ENCODE results near the gene VSIG10.

Gene VSIG10

GRCh38 chr12:118122264-118122663 is 18.5 kb upstream of the VSIG10 start:
- no peak overlapping the region for H3K27ac ChIP-seq

GRCh38 chr12:118120579-118121363 is 17.0 kb upstream of the VSIG10 start:
- Histone ChIP-seq H3K36me3 (ENCODE audit: insufficient read depth) (no peaks in the 10 kb centered on the region), H3K4me2 (peak overlapping the region; percentile 23; the same call in 1 of the 2 replicates), H3K4me1 (ENCODE audit: low read depth, poor library complexity, severe bottlenecking) (peaks cover 13% of the 10 kb centered on the region), H4K20me1 (ENCODE audit: insufficient read depth) (no peaks in the 10 kb centered on the region), H3K27ac (peak overlapping the region; percentile 51; the same call in 1 of the 2 replicates), H3K9ac (no peak overlapping the region; the same call in 1 of the 2 replicates), H2AFZ (ENCODE audit: low read depth) (peak overlapping the region; percentile 36; the same call in 1 of the 2 replicates), H3K79me2 (ENCODE audit: insufficient read depth, low read depth) (no peaks in the 10 kb centered on the region), H3K4me3 (IDR thresholded peaks at IDR 0.05; ENCODE audit: insufficient read depth, low read depth, low read length) (no peak overlapping the region), H3K27me3 (ENCODE audit: insufficient read depth, low read depth) (no peaks in the 10 kb centered on the region)
- TF ChIP-seq CTCF (conservative IDR thresholded peaks at IDR 0.05; ENCODE audit: low read depth, low read length): peak; percentile 42; the same call in 1 of the 2 replicates

More at GRCh38 chr12:118122264-118122663, 18.5 kb upstream of the VSIG10 start:
- Histone ChIP-seq H3K4me1 (ENCODE audit: low read depth, poor library complexity, severe bottlenecking) (peaks cover 13% of the 10 kb centered on the region), H3K79me2 (ENCODE audit: insufficient read depth, low read depth) (no peaks in the 10 kb centered on the region), H3K9ac (no peak overlapping the region), H3K4me3 (IDR thresholded peaks at IDR 0.05; ENCODE audit: insufficient read depth, low read depth, low read length) (no peak overlapping the region), H3K36me3 (ENCODE audit: insufficient read depth) (no peaks in the 10 kb centered on the region), H3K27me3 (ENCODE audit: insufficient read depth, low read depth) (no peaks in the 10 kb centered on the region), H2AFZ (ENCODE audit: low read depth) (no peak overlapping the region), H4K20me1 (ENCODE audit: insufficient read depth) (no peaks in the 10 kb centered on the region), H3K4me2 (no peak overlapping the region)
- TF ChIP-seq CTCF (conservative IDR thresholded peaks at IDR 0.05; ENCODE audit: low read depth, low read length): no peak

- H3K9ac ChIP-seq: no peak overlapping the region
- no peaks in the 10 kb centered on the region for H4K20me1 ChIP-seq (ENCODE audit: insufficient read depth)
- H3K4me2 ChIP-seq: no peak overlapping the region
- H2AFZ ChIP-seq (ENCODE audit: low read depth): no peak overlapping the region
- no peaks in the 10 kb centered on the region for H3K79me2 ChIP-seq (ENCODE audit: insufficient read depth, low read depth)
- TF ChIP-seq CTCF (conservative IDR thresholded peaks at IDR 0.05; ENCODE audit: low read depth, low read length): no peak
- H3K4me1 ChIP-seq (ENCODE audit: low read depth, poor library complexity, severe bottlenecking): peaks cover 13% of the 10 kb centered on the region
- H3K27ac ChIP-seq: no peak overlapping the region
- no peak overlapping the region for H3K4me3 ChIP-seq (IDR thresholded peaks at IDR 0.05; ENCODE audit: insufficient read depth, low read depth, low read length)
- H3K27me3 ChIP-seq (ENCODE audit: insufficient read depth, low read depth): no peaks in the 10 kb centered on the region
- no peaks in the 10 kb centered on the region for H3K36me3 ChIP-seq (ENCODE audit: insufficient read depth)
These were observed 15.7 kb upstream of the VSIG10 start for GRCh38 chr12:118119449-118119879.

GRCh38 chr12:118109088-118109487 is 5.3 kb upstream of the VSIG10 start:
- Histone ChIP-seq H3K36me3 (ENCODE audit: insufficient read depth) (no peaks in the 10 kb centered on the region), H3K4me3 (IDR thresholded peaks at IDR 0.05; ENCODE audit: insufficient read depth, low read depth, low read length) (no peak overlapping the region), H2AFZ (ENCODE audit: low read depth) (no peak overlapping the region)

More at GRCh38 chr12:118109088-118109487, 5.3 kb upstream of the VSIG10 start:
- no peak for TF ChIP-seq CTCF (conservative IDR thresholded peaks at IDR 0.05; ENCODE audit: low read depth, low read length)
- H3K9ac ChIP-seq: no peak overlapping the region
- no peaks in the 10 kb centered on the region for H3K79me2 ChIP-seq (ENCODE audit: insufficient read depth, low read depth)
- no peaks in the 10 kb centered on the region for H3K4me1 ChIP-seq (ENCODE audit: low read depth, poor library complexity, severe bottlenecking)
- no peaks in the 10 kb centered on the region for H3K27me3 ChIP-seq (ENCODE audit: insufficient read depth, low read depth)
- H3K4me2 ChIP-seq: no peak overlapping the region
- H3K27ac ChIP-seq: no peak overlapping the region
- H4K20me1 ChIP-seq (ENCODE audit: insufficient read depth): no peaks in the 10 kb centered on the region

Measured in KMS-11 (cell line).